Subcutaneous abdominal adipose tissue (tissue), 5 donors: ENCODE data around the gene JCHAIN.
"Not testable (repeated sequence)": the region's sequence is repeated elsewhere in the genome, so short reads cannot be mapped to it uniquely, and the experiment has no call there.

Experiments used
- H3K27ac ChIP-seq: one replicate; pipeline ENCODE4 v1.7.0; 2013; ENCODE audit warnings: low read depth, mild to moderate bottlenecking, inconsistent platforms, low read length, moderate library complexity
- H3K27me3 ChIP-seq, 5 donors: one replicate each; pipeline ENCODE4 v1.7.0; 2013; ENCODE audit warnings: low read length in 5 of 5, inconsistent platforms in 1 of 5; ENCODE audit not compliant: control insufficient read depth in 5 of 5, insufficient read depth in 4 of 5
- H3K36me3 ChIP-seq, 5 donors: one replicate each; pipeline ENCODE4 v1.7.0; 2013; ENCODE audit warnings: low read length in 5 of 5; ENCODE audit not compliant: control insufficient read depth in 5 of 5, insufficient read depth in 5 of 5
- H3K4me1 ChIP-seq, 5 donors: one replicate each; pipeline ENCODE4 v1.7.0; 2013; ENCODE audit warnings: low read length in 5 of 5, mild to moderate bottlenecking in 3 of 5, moderate library complexity in 1 of 5; ENCODE audit not compliant: control insufficient read depth in 5 of 5, insufficient read depth in 5 of 5
- H3K4me3 ChIP-seq, 5 donors: one replicate each; pipeline ENCODE4 v1.7.0; 2013; ENCODE audit warnings: low read length in 5 of 5, low read depth in 1 of 5
- H3K9ac ChIP-seq, 5 donors: one replicate each; pipeline ENCODE4 v1.7.0; 2013; ENCODE audit warnings: low read length in 5 of 5, mild to moderate bottlenecking in 4 of 5, moderate library complexity in 3 of 5
- H3K9me3 ChIP-seq, 5 donors: one replicate each; pipeline ENCODE4 v1.7.0; 2013; ENCODE audit warnings: low read length in 5 of 5; ENCODE audit not compliant: control insufficient read depth in 5 of 5
- donor health status: healthy.
- donor health status: healthy.
- donor health status: healthy.
- donor health status: healthy.
- donor health status: healthy.

The JCHAIN gene

GRCh38 chr4:70651864-70652506, 14.3 kb downstream of the JCHAIN start:
- Histone ChIP-seq H3K4me1 (no peaks in the 10 kb centered on the region), H3K9ac (no peak overlapping the region), H3K9me3 (no peaks in the 10 kb centered on the region), H3K36me3 (no peaks in the 10 kb centered on the region), H3K27me3 (peaks cover 0 to 4% (median 0%) of the 10 kb centered on the region in 5 donors), H3K27ac (no peak overlapping the region), H3K4me3 (no peak overlapping the region)

DNA sequence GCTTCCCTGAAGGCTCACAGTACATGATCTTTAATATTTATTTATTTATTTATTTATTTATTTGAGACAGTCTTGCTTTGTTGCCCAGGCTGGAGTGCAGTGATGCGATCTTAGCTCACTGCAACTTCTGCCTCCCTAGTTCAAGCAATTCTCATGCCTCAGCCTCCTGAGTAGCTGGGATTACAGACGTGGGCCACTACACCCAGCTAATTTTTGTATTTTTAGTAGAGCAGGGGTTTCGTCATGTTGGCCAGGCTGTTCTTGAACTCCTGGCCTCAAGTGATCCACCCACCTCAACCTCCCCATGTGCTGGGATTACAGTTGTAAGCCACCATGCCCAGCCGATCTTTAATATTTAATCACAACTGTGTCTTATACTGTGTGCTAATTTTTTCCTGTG, 15.6 kb downstream of the JCHAIN start:
- H3K9ac ChIP-seq, H3K27me3 ChIP-seq, H3K9me3 ChIP-seq, H3K27ac ChIP-seq, H3K36me3 ChIP-seq, H3K4me3 ChIP-seq, H3K4me1 ChIP-seq: not testable (repeated sequence)

- Histone ChIP-seq H3K27me3 (no peaks in the 10 kb centered on the region), H3K27ac (no peak overlapping the region), H3K9me3 (no peaks in the 10 kb centered on the region), H3K4me1 (peaks cover 0 to 2% (median 0%) of the 10 kb centered on the region in 5 donors), H3K4me3 (no peak overlapping the region), H3K9ac (no peak overlapping the region), H3K36me3 (no peaks in the 10 kb centered on the region)
Observed at GRCh38 chr4:70640192-70640591, 26.1 kb downstream of the JCHAIN start.

DNA sequence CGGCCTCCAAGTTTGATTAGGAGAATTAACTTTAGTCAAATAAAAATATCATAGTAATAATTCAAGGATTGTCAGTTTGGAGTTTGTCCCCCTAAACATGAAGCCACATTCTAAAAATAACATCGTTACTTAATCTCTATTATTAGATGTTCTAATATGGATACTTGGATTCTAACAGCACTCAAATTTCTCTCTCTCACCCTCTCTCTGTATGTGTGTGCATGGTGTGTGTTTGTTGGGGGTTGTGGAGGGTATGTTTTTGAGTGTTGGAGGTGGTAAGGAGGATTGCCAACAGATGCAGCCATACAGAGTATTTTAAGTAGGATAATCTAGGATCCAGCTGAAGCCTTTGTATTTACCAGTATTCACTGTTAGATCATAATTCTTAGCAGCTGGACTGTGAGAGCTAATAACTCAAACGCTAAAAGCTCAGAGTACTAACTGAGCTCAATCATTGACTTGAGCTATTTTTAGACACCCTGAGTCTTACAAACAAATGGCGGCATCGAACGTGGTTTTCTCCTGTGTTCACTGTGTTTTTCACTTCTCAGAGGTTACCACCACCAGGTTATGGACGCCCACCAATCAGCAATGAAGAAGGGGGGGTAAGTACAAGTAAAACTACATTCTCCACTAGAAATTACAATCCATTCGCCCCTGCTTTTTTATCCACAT, 28.9 kb downstream of the JCHAIN start:
- Histone ChIP-seq H3K27ac (no peak overlapping the region), H3K4me3 (no peak overlapping the region), H3K36me3 (no peaks in the 10 kb centered on the region), H3K9me3 (no peaks in the 10 kb centered on the region), H3K4me1 (peaks cover 0 to 2% (median 0%) of the 10 kb centered on the region in 5 donors), H3K27me3 (no peaks in the 10 kb centered on the region), H3K9ac (no peak overlapping the region)

- H3K36me3 ChIP-seq: no peaks in the 10 kb centered on the region
- H3K27me3 ChIP-seq: no peaks in the 10 kb centered on the region
- no peak overlapping the region for H3K4me3 ChIP-seq
- H3K4me1 ChIP-seq: no peaks in the 10 kb centered on the region
- H3K9me3 ChIP-seq: no peaks in the 10 kb centered on the region
- no peak overlapping the region for H3K9ac ChIP-seq
- H3K27ac ChIP-seq: no peak overlapping the region
Observed at GRCh38 chr4:70634482-70634881, 31.8 kb downstream of the JCHAIN start.

GRCh38 chr4:70632028-70632427, 34.3 kb downstream of the JCHAIN start:
- Histone ChIP-seq H3K27me3 (no peaks in the 10 kb centered on the region), H3K4me3 (no peak overlapping the region), H3K9me3 (no peaks in the 10 kb centered on the region), H3K36me3 (no peaks in the 10 kb centered on the region), H3K27ac (no peak overlapping the region), H3K9ac (no peak overlapping the region), H3K4me1 (no peaks in the 10 kb centered on the region)

DNA sequence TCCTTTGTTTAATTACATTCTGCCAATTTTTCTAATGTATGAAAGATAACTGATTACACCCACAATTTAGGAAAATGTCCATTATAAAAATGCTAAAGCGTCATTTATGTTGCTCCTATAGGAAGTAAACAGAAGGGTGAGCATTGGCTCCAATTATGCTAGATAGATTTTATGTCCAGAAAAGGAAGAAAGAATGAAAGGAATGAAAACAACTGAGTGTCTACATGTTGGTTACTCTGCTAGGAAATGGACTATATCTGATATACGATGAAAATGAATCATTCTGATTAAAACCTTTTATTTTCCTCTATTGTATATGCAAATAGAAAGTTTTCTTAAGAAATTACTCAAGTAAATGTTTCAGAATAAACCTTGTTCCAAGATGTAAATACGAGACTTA, 36.1 kb downstream of the JCHAIN start:
- Histone ChIP-seq H3K27me3 (no peaks in the 10 kb centered on the region), H3K27ac (no peak overlapping the region), H3K4me1 (no peaks in the 10 kb centered on the region), H3K9ac (no peak overlapping the region), H3K9me3 (no peaks in the 10 kb centered on the region), H3K36me3 (no peaks in the 10 kb centered on the region), H3K4me3 (no peak overlapping the region)

GRCh38 chr4:70629469-70630090, 36.7 kb downstream of the JCHAIN start:
- H3K4me3 ChIP-seq: no peak overlapping the region
- no peaks in the 10 kb centered on the region for H3K27me3 ChIP-seq
- no peaks in the 10 kb centered on the region for H3K4me1 ChIP-seq
- H3K27ac ChIP-seq: no peak overlapping the region
- H3K36me3 ChIP-seq: no peaks in the 10 kb centered on the region
- H3K9me3 ChIP-seq: no peaks in the 10 kb centered on the region
- no peak overlapping the region for H3K9ac ChIP-seq

DNA sequence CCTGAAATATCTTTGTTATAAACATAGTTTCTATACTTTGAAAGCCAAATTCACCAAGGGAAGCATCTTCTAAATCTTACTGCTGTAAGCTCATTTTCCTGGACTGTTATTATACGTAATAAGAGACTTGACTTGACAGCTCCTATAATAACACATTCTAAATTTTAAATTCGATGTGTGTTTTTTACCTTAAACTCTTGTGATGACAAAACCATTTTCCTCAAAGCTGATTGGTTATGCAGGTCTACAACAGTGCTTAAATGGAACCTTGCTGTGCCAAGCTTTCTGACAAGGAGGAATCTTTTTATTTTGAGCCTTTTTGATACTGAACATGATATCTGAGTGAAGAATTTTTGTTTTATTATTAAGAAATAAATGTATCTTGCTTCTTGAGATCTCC, 37.9 kb downstream of the JCHAIN start, which contains the start of gene ENAM:
Gene ENAM (plus strand): TSS at position 301 of the 400 bp plus-strand sequence. CDS start 757 bp downstream, outside the sequence.
- no peaks in the 10 kb centered on the region for H3K36me3 ChIP-seq
- no peak within 1 kb of the TSS for H3K9ac ChIP-seq
- no peaks in the 10 kb centered on the region for H3K9me3 ChIP-seq
- H3K27me3 ChIP-seq: no peaks in the 10 kb centered on the region
- H3K4me3 ChIP-seq: no peak within 1 kb of the TSS
- no peaks in the 10 kb centered on the region for H3K4me1 ChIP-seq
- no peak within 1 kb of the TSS for H3K27ac ChIP-seq

- H3K27ac ChIP-seq: no peak overlapping the region
- H3K4me1 ChIP-seq: no peaks in the 10 kb centered on the region
- H3K36me3 ChIP-seq: no peaks in the 10 kb centered on the region
- no peak overlapping the region for H3K9ac ChIP-seq
- H3K27me3 ChIP-seq: no peaks in the 10 kb centered on the region
- H3K9me3 ChIP-seq: no peaks in the 10 kb centered on the region
- H3K4me3 ChIP-seq: no peak overlapping the region
Observed at GRCh38 chr4:70627620-70628019, 38.7 kb downstream of the JCHAIN start.
